Ovary (tissue), 3 donors: ENCODE data around the gene CEMIP.

Experiments used
- CTCF ChIP-seq, 3 donors: fragments of 450-650 bp in 2 of 3; fragments of 200-600 bp in 1 of 3; IDR thresholded peaks; one replicate each; pipeline versions ENCODE4 v1.5.1 to v1.8.0; 2016 to 2022; ENCODE audit warnings: antibody characterized with exemption in 3 of 3, mild to moderate bottlenecking in 1 of 3
- EP300 ChIP-seq: sonication (generic); formaldehyde crosslinking; IDR thresholded peaks from one replicate; pipeline ENCODE4 v1.6.1; 2017; ENCODE audit warnings: antibody characterized with exemption
- POLR2A ChIP-seq: fragments of 450-650 bp; IDR thresholded peaks from one replicate; pipeline ENCODE4 v1.6.1; 2017; ENCODE audit warnings: antibody characterized with exemption, mild to moderate bottlenecking, moderate library complexity
- donor health status: DM: no; HTN: no; CAD: no.

GRCh38 chr15:80733460-80733859 lies 45.7 kb upstream of the CEMIP start:
- TF ChIP-seq POLR2A (no peak), EP300 (no peak), CTCF (IDR thresholded peaks at IDR 0.05) (no peak)
